ENCODE data around the gene OR5AP2.
"Not testable (repeated sequence)": the region's sequence is repeated elsewhere in the genome, so short reads cannot be mapped to it uniquely, and the experiment has no call there.

Gene OR5AP2

DNA sequence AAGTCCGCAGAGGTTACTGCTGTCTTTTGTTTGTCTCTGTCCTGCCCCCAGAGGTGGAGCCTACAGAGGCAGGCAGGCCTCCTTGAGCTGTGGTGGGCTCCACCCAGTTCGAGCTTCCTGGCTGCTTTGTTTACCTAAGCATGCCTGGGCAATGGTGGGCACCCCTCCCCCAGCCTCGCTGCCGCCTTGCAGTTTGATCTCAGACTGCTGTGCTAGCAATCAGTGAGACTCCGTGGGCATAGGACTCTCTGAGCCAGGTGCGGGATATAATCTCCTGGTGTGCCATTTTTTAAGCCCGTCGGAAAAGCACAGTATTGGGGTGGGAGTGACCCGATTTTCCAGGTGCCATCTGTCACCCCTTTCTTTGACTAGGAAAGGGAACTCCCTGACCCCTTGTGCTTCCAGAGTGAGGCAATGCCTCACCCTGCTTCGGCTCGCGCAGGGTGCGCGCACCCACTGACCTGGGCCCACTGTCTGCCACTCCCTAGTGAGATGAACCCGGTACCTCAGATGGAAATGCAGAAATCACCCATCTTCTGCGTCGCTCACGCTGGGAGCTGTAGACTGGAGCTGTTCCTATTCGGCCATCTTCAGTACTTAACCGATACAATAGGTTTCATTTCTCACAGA lies 50.0 kb downstream of the OR5AP2 start:
- H3K9me3 ChIP-seq (ENCODE audit: control insufficient read depth, low read length); H3K4me3 ChIP-seq (ENCODE audit: low read length); DNase-seq (ENCODE audit: low read depth); H3K27me3 ChIP-seq (replicated peaks; ENCODE audit: control insufficient read depth, insufficient read depth, low read length); H3K36me3 ChIP-seq (ENCODE audit: control insufficient read depth, insufficient read depth, low read length, severe bottlenecking); H3K4me1 ChIP-seq (ENCODE audit: control insufficient read depth, insufficient read depth, low read length); H3K9ac ChIP-seq (ENCODE audit: low read length): not testable (repeated sequence)

All from adipocyte (in vitro differentiated cells).